Astrocyte of the spinal cord (primary cell): ENCODE data around the gene MIPEP.

Source experiments
- DNase-seq: peaks from one replicate; pipeline ENCODE4 v3.0.0; 2011; ENCODE audit warnings: low read depth, low spot score
- H3K4me3 ChIP-seq: 2 replicates; pipeline ENCODE4 v1.5.1; 2011; ENCODE audit warnings: low read depth, mild to moderate bottlenecking, low read length, moderate library complexity
- in situ Hi-C: cut with HindIII; loops from 2 replicates; pipeline ENCODE4 v1.10.0; 2017; ENCODE audit warnings: low sequenced_read_pairs
- TF ChIP-seq, protein P1 (sequence below): IDR thresholded peaks from 2 replicates; pipeline ENCODE4 v1.5.1; 2012; ENCODE audit warnings: low read depth, mild to moderate bottlenecking, low read length, inconsistent platforms

MIPEP gene

GRCh38 chr13:23865026-23865425, 24.2 kb downstream of the MIPEP start:
- TF ChIP-seq, protein P1, sequence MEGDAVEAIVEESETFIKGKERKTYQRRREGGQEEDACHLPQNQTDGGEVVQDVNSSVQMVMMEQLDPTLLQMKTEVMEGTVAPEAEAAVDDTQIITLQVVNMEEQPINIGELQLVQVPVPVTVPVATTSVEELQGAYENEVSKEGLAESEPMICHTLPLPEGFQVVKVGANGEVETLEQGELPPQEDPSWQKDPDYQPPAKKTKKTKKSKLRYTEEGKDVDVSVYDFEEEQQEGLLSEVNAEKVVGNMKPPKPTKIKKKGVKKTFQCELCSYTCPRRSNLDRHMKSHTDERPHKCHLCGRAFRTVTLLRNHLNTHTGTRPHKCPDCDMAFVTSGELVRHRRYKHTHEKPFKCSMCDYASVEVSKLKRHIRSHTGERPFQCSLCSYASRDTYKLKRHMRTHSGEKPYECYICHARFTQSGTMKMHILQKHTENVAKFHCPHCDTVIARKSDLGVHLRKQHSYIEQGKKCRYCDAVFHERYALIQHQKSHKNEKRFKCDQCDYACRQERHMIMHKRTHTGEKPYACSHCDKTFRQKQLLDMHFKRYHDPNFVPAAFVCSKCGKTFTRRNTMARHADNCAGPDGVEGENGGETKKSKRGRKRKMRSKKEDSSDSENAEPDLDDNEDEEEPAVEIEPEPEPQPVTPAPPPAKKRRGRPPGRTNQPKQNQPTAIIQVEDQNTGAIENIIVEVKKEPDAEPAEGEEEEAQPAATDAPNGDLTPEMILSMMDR, result no peak
- H3K4me3 ChIP-seq, result no peak overlapping the region
- in situ Hi-C loops, result no loop called here
- no peak for DNase-seq

- TF ChIP-seq, protein P1, result no peak
- H3K4me3 ChIP-seq, result no peak overlapping the region
- in situ Hi-C loops, result no loop called here
- DNase-seq, result no peak
Measured at GRCh38 chr13:23861310-23861709, 27.9 kb downstream of the MIPEP start.

GRCh38 chr13:23859904-23860303, 29.3 kb downstream of the MIPEP start:
- DNase-seq, result no peak
- no peak overlapping the region for H3K4me3 ChIP-seq
- in situ Hi-C loops, result no loop called here
- TF ChIP-seq, protein P1, result no peak

GRCh38 chr13:23859455-23859854, 29.7 kb downstream of the MIPEP start:
- DNase-seq, result no peak
- in situ Hi-C loops, result no loop called here
- TF ChIP-seq, protein P1, result no peak
- H3K4me3 ChIP-seq, result no peak overlapping the region

DNA sequence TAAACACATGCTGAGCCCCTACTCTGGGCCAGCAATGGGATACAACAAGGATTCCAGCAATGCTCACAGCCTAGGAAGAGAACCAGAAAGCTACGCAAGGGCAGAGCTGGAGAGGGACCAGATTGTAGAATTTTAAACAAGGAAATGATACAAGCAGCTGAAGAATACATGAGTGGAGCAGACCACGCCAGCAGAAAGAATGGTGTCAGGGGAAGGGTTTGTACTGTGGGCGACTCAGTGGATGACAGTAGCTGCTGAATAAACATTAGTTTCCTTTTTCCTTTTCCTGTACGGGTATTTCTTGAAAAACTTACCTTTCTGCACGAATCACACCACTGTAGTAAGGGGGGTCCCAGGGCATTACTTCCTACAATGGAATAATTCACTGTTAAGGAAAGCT, 30.7 kb downstream of the MIPEP start:
- DNase-seq, result no peak
- in situ Hi-C loops, result no loop called here
- TF ChIP-seq, protein P1, result no peak
- no peak overlapping the region for H3K4me3 ChIP-seq

DNA sequence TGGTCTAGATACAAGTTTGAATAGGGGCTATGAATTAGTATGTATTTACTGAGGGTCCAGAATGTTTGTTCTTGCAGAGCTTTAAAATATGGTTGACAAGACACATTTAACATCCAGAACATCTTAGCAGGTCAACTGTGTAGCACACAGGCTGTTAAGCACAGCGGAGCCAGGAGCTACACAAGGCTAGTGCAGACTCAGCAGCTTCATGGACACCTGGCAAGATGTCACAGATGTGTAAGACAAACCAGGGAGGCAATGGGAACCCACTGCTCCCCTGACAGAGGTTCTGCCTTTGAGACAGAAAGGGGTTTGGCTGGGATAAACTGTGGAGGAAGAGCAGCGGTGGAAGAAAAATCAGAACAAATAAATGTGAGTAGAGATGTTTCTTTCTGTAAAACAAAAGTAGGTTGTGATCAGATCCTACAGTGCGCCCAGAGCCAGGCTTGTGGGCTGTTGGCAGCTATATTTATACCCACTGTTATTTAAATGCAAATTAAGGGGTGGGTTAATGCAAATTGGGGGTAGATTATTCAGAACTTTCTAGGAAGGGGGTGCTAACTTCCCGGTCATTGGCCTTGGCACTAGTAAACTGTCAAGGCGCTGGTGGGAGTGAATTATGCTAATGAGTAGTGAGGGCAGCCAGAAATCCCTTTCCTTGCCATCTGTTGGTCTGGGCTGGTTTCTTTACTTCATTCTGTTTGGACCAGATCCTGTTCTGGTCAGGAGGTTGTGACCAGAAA, 33.0 kb downstream of the MIPEP start:
- TF ChIP-seq, protein P1, result no peak
- no peak for DNase-seq
- no peak overlapping the region for H3K4me3 ChIP-seq
- in situ Hi-C loops, result no loop called here

DNA sequence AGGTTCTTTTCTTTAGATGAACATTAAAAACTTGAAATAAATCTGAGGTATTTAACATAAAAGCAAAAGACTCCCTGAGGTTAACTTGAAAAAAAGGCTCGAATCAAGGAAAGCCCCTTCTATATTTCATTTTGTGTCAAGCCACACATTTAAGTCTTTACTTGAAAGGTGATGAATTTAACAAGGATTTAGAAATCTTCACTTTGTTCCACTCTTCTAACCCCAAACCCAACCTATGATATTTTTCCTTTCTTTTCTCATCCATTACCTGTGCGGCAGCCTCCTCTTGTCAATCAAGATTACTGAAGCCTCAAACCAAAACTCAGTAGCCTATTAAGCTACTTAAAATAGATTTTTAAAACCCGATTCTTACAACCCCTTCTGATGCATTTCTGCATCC, 33.8 kb downstream of the MIPEP start:
- in situ Hi-C loops, result no loop called here
- TF ChIP-seq, protein P1, result no peak

More for the DNA sequence above, 33.8 kb downstream of the MIPEP start:
- H3K4me3 ChIP-seq, result no peak overlapping the region
- DNase-seq, result no peak
